ENCODE measurements around the gene TTC34. TPM values are rescaled to one million over a fixed set of nuclear protein-coding genes. Genes with fewer than 3 reads are reported as not detected.

Gene TTC34
- total RNA-seq, 1 experiment from 2014 or later, result 0.92 TPM

DNA sequence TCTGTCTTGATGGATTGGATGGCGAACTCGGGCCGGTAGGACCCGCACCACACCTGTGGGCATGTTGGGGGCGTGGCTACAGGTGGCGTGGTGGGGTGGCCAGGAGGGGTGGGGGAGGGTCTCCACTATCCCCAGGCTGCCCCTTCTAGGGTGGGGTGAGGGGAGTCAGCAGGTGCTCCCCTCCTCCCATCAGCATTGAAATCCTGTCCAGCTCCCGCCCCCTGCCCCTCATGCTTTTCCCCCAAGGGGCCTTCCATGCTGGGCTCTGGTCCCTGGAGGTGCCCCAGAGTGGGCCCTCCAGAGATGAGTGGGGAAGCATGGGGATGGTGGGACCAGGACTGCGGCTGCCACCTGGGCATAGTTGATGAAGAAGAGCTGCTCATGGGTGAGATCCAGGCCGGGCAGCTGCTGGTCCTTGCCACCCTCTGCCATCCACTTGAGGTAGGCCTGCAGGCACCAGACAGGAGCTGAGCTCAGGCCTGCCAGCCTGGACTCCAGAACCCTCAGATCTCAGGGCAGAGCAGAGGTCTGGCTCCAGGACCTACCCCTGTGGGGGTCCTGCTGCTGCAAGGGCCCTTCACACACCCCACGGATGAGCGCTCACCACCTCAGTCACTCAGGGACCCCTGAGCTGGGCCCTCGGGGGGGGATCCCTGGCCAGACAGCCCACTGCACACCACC is 209.8 kb downstream of the TTC34 start:
- no peaks in the 10 kb centered on the region for H3K9me3 ChIP-seq (ENCODE audit: control insufficient read depth, low read depth, low read length)
- no peak overlapping the region for H4K5ac ChIP-seq (ENCODE audit: insufficient read length, low read depth, low read length)
- peaks cover 4% of the 10 kb centered on the region for H3K23me2 ChIP-seq (ENCODE audit: insufficient read length, low read depth, low read length, poor library complexity, severe bottlenecking)
- Mint-ChIP-seq H3K4me3 (no peak overlapping the region; a peak in 1 of 5 replicates), H3K9me3 (peaks cover 4 to 11% of the 10 kb centered on the region in 2 experiments; a peak in 3 of 5 replicates), H3K27ac (no peak overlapping the region), H3K27me3 (ENCODE audit: low read depth) (peaks cover 2% of the 10 kb centered on the region; the same call in 1 of the 2 replicates), H3K4me1 (peaks cover 0 to 3% of the 10 kb centered on the region in 2 experiments; a peak in 1 of 4 replicates), H3K36me3 (ENCODE audit: insufficient read depth in 1 of 3, low read depth in 3 of 3) (peaks cover 8 to 24% (median 13%) of the 10 kb centered on the region in 3 experiments)
- no peaks in the 10 kb centered on the region for H3K79me2 ChIP-seq (ENCODE audit: insufficient read depth, low read length)
- H3K4ac ChIP-seq (ENCODE audit: low read depth, low read length), result no peak overlapping the region
- no peak overlapping the region for H3K27ac ChIP-seq (ENCODE audit: insufficient read length, low read depth, low read length)
- H4K8ac ChIP-seq (replicated peaks; ENCODE audit: insufficient read length, low read depth, low read length), result no peak overlapping the region
- TF ChIP-seq, protein P1, sequence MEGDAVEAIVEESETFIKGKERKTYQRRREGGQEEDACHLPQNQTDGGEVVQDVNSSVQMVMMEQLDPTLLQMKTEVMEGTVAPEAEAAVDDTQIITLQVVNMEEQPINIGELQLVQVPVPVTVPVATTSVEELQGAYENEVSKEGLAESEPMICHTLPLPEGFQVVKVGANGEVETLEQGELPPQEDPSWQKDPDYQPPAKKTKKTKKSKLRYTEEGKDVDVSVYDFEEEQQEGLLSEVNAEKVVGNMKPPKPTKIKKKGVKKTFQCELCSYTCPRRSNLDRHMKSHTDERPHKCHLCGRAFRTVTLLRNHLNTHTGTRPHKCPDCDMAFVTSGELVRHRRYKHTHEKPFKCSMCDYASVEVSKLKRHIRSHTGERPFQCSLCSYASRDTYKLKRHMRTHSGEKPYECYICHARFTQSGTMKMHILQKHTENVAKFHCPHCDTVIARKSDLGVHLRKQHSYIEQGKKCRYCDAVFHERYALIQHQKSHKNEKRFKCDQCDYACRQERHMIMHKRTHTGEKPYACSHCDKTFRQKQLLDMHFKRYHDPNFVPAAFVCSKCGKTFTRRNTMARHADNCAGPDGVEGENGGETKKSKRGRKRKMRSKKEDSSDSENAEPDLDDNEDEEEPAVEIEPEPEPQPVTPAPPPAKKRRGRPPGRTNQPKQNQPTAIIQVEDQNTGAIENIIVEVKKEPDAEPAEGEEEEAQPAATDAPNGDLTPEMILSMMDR (conservative IDR thresholded peaks at IDR 0.05), result no peak
- H2BK5ac ChIP-seq (ENCODE audit: insufficient read length, low read length), result no peak overlapping the region
- H3K79me1 ChIP-seq (ENCODE audit: insufficient read depth, low read depth, low read length, poor library complexity, severe bottlenecking), result no peaks in the 10 kb centered on the region
- no peak overlapping the region for H3K9ac ChIP-seq (ENCODE audit: extremely low read depth, insufficient read length, low read length)
- no peak overlapping the region for H2AFZ ChIP-seq (ENCODE audit: low read length)
- no peak overlapping the region for H4K91ac ChIP-seq (ENCODE audit: insufficient read length, low read depth, low read length)
- H3K18ac ChIP-seq (ENCODE audit: insufficient read length, low read depth, low read length), result no peak overlapping the region
- WGBS (ENCODE audit: extremely low coverage, insufficient read length, low lambda C conversion rate), result no CpG with 5 or more reads among the region's 12 CpGs
- H2BK15ac ChIP-seq (ENCODE audit: low read depth, low read length), result no peak overlapping the region
- H3K56ac ChIP-seq (ENCODE audit: insufficient read length, low read depth, low read length), result no peak overlapping the region
- H4K20me1 ChIP-seq (ENCODE audit: control insufficient read depth, insufficient read depth, insufficient read length), result no peaks in the 10 kb centered on the region
- H3K4me2 ChIP-seq (ENCODE audit: insufficient read depth, insufficient read length, low read length), result no peak overlapping the region
- no peak overlapping the region for H2BK120ac ChIP-seq (ENCODE audit: low read depth, low read length, poor library complexity, severe bottlenecking)
- DNase-seq, result no peak
- H3T11ph ChIP-seq (ENCODE audit: low read length), result no peak overlapping the region
- no peak overlapping the region for H2AK5ac ChIP-seq (ENCODE audit: insufficient read length, low read length)
- no peaks in the 10 kb centered on the region for H3K27me3 ChIP-seq (ENCODE audit: insufficient read depth, low read length)
- no peak overlapping the region for H2BK12ac ChIP-seq (ENCODE audit: insufficient read length, low read depth, low read length)
- H3K14ac ChIP-seq (ENCODE audit: insufficient read depth, low read length), result no peak overlapping the region
- no peak overlapping the region for H3K23ac ChIP-seq (ENCODE audit: insufficient read length, low read depth, low read length)
- H3K4me1 ChIP-seq (ENCODE audit: insufficient read depth, low read length), result no peaks in the 10 kb centered on the region
- no peak overlapping the region for H2BK20ac ChIP-seq (ENCODE audit: low read depth, low read length, poor library complexity, severe bottlenecking)

Measured in H9 (cell line).